HepG2 (cell line): ENCODE measurements around the gene MORN5. TPM values are rescaled to one million over a fixed set of nuclear protein-coding genes. Genes with fewer than 3 reads are reported as not detected.

Experiments
- BCLAF1 ChIP-seq: fragments of 450-650 bp; IDR thresholded peaks from 2 replicates; pipeline ENCODE4 v1.6.1; 2017; ENCODE audit warnings: mild to moderate bottlenecking
- CBFB ChIP-seq: sonication (generic); formaldehyde crosslinking; IDR thresholded peaks from 2 replicates; pipeline ENCODE4 v1.4.0; 2020; ENCODE audit warnings: missing genetic modification reagents
- CENPX ChIP-seq: sonication (generic); formaldehyde crosslinking; IDR thresholded peaks from 2 replicates; pipeline ENCODE4 v1.9.0; 2021; ENCODE audit warnings: mild to moderate bottlenecking, missing genetic modification reagents, moderate library complexity
- GTF3A ChIP-seq: sonication (generic); formaldehyde crosslinking; conservative IDR thresholded peaks from 2 replicates; pipeline ENCODE4 v1.4.0; 2020; ENCODE audit warnings: mild to moderate bottlenecking, missing genetic modification reagents
- HOXA9 ChIP-seq: sonication (generic); formaldehyde crosslinking; IDR thresholded peaks from 2 replicates; pipeline ENCODE4 v1.8.1; 2022; ENCODE audit warnings: missing genetic modification reagents, mild to moderate bottlenecking, moderate library complexity, borderline replicate concordance
- JUN ChIP-seq: sonication (generic); formaldehyde crosslinking; IDR thresholded peaks from 2 replicates; pipeline ENCODE4 v1.4.0; 2020; ENCODE audit warnings: mild to moderate bottlenecking, missing genetic modification reagents
- MIER2 ChIP-seq: IDR thresholded peaks from 2 replicates; pipeline ENCODE4 v1.6.1; 2016; ENCODE audit warnings: missing biosample characterization, missing genetic modification reagents
- MTA1 ChIP-seq: sonication (generic); formaldehyde crosslinking; IDR thresholded peaks from 2 replicates; pipeline ENCODE4 v1.4.0; 2020; ENCODE audit warnings: missing genetic modification reagents, mild to moderate bottlenecking, borderline replicate concordance
- NCOA1 ChIP-seq: sonication (generic); formaldehyde crosslinking; IDR thresholded peaks from 2 replicates; pipeline ENCODE4 v1.9.0; 2021; ENCODE audit warnings: missing genetic modification reagents
- NFE2L1 ChIP-seq: sonication (generic); formaldehyde crosslinking; IDR thresholded peaks from 2 replicates; pipeline ENCODE4 v1.4.0; 2020; ENCODE audit warnings: missing genetic modification reagents, mild to moderate bottlenecking, borderline replicate concordance
- NR2F2 ChIP-seq: IDR thresholded peaks from 2 replicates; pipeline ENCODE4 v1.6.1; 2012; ENCODE audit warnings: low read depth, inconsistent platforms, borderline replicate concordance
- RFX3 ChIP-seq: IDR thresholded peaks from 2 replicates; pipeline ENCODE4 v1.6.1; 2016; ENCODE audit warnings: missing biosample characterization, missing genetic modification reagents
- SAFB2 ChIP-seq: sonication (generic); formaldehyde crosslinking; IDR thresholded peaks from 2 replicates; pipeline ENCODE4 v1.5.1; 2020; ENCODE audit warnings: missing genetic modification reagents, low read depth, mild to moderate bottlenecking, borderline replicate concordance
- SETDB1 ChIP-seq: sonication (generic); formaldehyde crosslinking; IDR thresholded peaks from 2 replicates; pipeline ENCODE4 v1.5.1; 2020; ENCODE audit warnings: missing genetic modification reagents, mild to moderate bottlenecking, borderline replicate concordance
- SNAI1 ChIP-seq: sonication (generic); formaldehyde crosslinking; IDR thresholded peaks from 2 replicates; pipeline ENCODE4 v1.5.0; 2020; ENCODE audit warnings: mild to moderate bottlenecking, missing genetic modification reagents, borderline replicate concordance
- ZBED4 ChIP-seq: sonication (generic); formaldehyde crosslinking; IDR thresholded peaks from 2 replicates; pipeline ENCODE4 v1.4.0; 2020; ENCODE audit warnings: missing genetic modification reagents, borderline replicate concordance
- ZNF414 ChIP-seq: sonication (generic); formaldehyde crosslinking; IDR thresholded peaks from 2 replicates; pipeline ENCODE4 v1.5.0; 2020; ENCODE audit warnings: missing genetic modification reagents
- ZNF44 ChIP-seq: sonication (generic); formaldehyde crosslinking; IDR thresholded peaks from 2 replicates; pipeline ENCODE4 v1.5.1; 2020; ENCODE audit warnings: mild to moderate bottlenecking, missing genetic modification reagents
- ZNF597 ChIP-seq: sonication (generic); formaldehyde crosslinking; IDR thresholded peaks from 2 replicates; pipeline ENCODE4 v1.5.0; 2020; ENCODE audit warnings: missing genetic modification reagents
- ZNF761 ChIP-seq: sonication (generic); formaldehyde crosslinking; conservative IDR thresholded peaks from 2 replicates; pipeline ENCODE4 v1.4.0; 2020; ENCODE audit warnings: mild to moderate bottlenecking, missing genetic modification reagents
- ZNF883 ChIP-seq: sonication (generic); formaldehyde crosslinking; IDR thresholded peaks from 2 replicates; pipeline ENCODE4 v1.5.1; 2020; ENCODE audit warnings: mild to moderate bottlenecking, missing genetic modification reagents; ENCODE audit errors: not compliant biosample characterization
- polyA plus RNA-seq, 8 experiments: library from polyadenylated mRNA; depleted of rRNA in 3 of 8; stranded (reverse) in 7 of 8; unstranded in 1 of 8; fragments of >200 nt; fragmentation: Illumina TruSeq in 4 of 8; extraction: Trizol in 4 of 8; gene quantifications; 2 replicates each; pipeline versions ENCODE4 v1.2.1 to v1.2.3, GENCODE V29; 2011 to 2016; ENCODE audit warnings: low read depth in 4 of 8, missing spikeins in 1 of 8, mixed read lengths in 1 of 8; ENCODE audit not compliant: insufficient read depth in 1 of 8
- total RNA-seq, 5 experiments: library from RNA; depleted of rRNA; stranded (reverse); fragments of >200 nt; fragmentation: Illumina TruSeq; extraction: Trizol; gene quantifications; 2 replicates each; pipeline ENCODE4 v1.2.3, GENCODE V29; 2016; ENCODE audit warnings: low read depth in 1 of 5

The MORN5 gene
- total and polyA plus RNA-seq, 2 of the 13 experiments (the other 11 are each of a cell fraction or from before 2014, with no cell fraction given) = not detected

GRCh38 chr9:122213589-122214413, 54.1 kb downstream of the MORN5 start (continued):
- TF ChIP-seq BCLAF1 (no peak), NFE2L1 (CRISPR knock-in tag) (no peak), MIER2 (CRISPR knock-in tag) (no peak), ZNF44 (CRISPR knock-in tag) (0 out of 2 replicates have a peak, but pooled peaks have one; percentile 58), NR2F2 (no peak), ZNF414 (CRISPR knock-in tag) (no peak), SNAI1 (CRISPR knock-in tag) (no peak), JUN (CRISPR knock-in tag) (no peak), ZBED4 (CRISPR knock-in tag) (no peak), SAFB2 (CRISPR knock-in tag) (no peak), ZNF597 (CRISPR knock-in tag) (no peak), ZNF761 (CRISPR knock-in tag) (0 out of 2 replicates have a peak, but pooled peaks have one; percentile 55), RFX3 (CRISPR knock-in tag) (no peak), CBFB (no peak), MTA1 (CRISPR knock-in tag) (no peak), SETDB1 (CRISPR knock-in tag) (no peak), HOXA9 (CRISPR knock-in tag) (no peak), GTF3A (CRISPR knock-in tag) (no peak), ZNF883 (CRISPR knock-in tag) (peak; percentile 70), CENPX (CRISPR knock-in tag) (no peak), NCOA1 (CRISPR knock-in tag) (no peak)
